NCI-H1105 treated with DMSO at 0.1 percent for 48 hours (cell line): ENCODE data around the gene CEP170B.
"Not testable (repeated sequence)": the region's sequence is repeated elsewhere in the genome, so short reads cannot be mapped to it uniquely, and the experiment has no call there.

ENCODE experiments used
- DNase-seq: peaks from one replicate; lab custom pipeline; 2025; lab: John Stamatoyannopoulos, UW

Gene CEP170B

DNA sequence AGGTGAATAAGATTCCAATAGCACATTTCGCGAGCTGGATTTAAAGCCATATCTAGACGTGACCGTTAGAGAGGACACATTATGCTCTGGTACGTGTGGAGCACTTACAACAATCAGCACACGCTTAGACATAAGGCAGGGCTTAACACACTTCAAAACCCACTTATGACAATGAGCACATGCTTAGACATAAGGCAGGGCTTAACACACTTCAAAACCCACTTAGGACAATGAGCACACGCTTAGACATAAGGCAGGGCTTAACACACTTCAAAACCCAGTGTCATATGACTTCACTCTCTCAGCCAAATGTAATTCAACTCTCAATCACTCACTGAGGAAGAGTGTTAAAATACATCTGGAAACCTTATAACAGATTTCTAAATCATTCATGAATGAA is 48.4 kb downstream of the CEP170B start:
- no peak for DNase-seq

DNA sequence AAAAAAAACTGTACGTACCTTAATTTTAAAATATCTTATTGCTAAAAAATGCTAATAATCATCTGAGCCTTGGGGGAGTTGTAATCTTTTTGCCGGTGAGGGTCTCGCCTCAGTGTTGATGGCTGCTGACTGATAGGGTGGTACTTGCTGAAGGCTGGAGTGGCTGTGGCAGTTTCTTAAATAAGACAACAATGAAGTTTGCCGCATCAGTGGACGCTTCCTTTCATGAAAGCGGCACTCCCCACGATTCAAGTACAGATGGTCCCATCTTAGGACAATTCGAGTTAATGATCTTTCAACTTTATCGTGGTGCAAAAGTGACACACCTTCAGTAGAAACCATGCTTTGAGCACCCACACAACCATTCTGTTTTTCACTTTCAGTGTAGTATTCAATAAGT is 52.0 kb downstream of the CEP170B start:
- no peak for DNase-seq

DNA sequence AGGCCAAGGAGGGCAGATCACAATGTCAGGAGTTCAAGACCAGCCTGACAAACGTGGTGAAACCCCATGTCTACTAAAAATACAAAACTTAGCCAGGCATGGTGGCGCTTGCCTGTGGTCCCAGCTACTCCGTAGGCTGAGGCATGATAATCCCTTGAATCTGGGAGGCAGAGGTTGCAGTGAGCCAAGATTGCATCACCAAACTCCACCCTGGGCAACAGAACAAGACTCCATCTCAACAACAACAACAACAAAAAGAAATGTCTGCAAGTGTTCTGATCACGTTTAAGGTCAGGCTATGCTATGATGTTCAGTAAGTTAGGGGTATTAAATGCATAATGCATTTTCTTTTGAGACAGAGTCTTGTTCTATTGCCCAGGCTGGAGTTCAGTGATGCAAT is 52.9 kb downstream of the CEP170B start:
- no peak for DNase-seq

DNA sequence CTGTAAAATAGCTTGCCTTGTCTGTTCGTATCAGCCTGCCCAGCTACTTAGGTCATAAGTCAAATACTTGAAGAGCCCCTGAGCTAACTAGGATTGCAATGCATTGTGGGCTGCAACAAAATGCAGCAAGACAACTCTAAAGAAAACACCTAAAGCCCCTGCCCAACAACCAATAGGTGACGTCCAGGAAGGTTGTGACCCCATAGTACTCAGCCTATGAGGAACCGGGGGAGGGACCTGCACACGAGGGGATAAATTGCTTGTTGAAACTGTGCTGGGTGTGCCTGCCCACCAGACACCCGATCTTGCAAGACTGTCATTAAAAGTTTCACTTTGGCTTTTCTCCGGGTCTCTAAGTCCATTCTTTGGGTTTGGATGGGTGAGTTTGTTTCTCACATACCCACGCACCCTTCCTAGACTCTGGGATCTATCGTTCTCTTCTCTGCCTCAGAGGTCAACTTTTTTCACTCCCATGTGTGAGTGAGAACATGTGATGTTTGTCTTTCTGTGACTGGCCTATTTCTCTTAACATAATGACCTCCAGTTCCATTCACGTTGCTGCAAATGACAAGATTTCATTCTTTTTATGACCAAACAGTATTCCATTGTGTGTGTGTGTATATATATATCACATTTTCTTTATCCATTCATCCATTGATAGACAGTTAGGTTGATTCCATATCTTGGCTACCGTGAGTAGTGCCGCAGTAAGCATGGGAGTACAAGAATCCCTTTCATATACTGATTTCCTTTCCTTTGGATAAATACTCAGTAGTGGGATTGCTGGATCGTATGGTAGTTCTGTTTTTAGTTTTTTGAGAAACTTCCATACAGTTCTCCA is 54.3 kb downstream of the CEP170B start:
- DNase-seq, result not testable (repeated sequence)

DNA sequence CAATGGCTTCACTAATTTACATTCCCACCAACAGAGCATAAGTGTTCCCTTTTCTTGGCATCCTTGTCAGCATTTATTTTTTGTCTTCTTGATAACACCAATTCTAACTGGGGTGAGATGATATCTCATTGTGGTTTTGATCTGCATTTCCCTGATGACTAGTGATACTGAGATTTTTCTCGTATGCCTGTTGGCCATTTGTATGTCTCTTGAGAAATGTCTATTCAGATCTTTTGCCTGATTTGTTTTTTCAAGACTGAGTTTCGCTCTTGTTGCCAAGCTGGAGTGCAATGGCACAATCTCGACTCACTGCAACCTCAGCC is 54.9 kb downstream of the CEP170B start:
- DNase-seq, result no peak

DNA sequence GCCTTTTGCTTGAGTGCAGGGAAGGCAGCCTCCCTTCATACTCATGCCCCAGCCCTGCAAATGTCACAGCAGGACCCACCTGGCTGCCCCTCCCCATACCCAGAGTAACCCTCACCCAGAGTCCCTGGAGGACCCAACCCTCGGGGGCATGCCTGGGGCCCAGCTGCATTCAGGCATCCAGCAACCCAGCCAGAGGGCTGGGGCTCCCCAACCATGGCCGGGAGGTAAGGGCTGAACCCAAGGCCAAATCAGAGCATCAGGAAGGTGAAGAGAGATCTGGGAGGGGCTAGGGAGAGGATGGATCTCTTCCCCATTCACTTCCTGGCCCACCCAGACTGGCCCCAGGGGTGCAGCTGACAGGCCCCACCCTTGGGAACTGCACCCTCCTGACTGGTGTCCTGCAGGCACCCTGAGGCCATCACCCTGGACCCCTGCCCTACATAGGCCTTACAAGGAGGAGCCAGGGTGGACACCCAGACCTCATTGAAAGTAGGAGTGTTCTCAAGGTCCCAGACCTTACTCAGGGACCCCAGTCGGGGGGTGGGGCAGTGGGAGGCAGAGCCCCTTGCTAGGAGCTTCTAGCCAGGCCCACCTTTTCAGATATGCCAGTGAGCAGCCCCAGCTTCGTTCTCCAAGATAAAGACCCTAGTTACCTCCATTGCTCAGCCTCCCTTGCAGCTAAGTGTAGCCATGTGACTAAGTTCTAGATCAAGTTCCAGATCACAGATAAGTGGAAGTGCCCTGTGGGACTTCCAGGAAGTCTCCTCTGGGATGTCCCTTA is 58.8 kb downstream of the CEP170B start:
- no peak for DNase-seq

DNA sequence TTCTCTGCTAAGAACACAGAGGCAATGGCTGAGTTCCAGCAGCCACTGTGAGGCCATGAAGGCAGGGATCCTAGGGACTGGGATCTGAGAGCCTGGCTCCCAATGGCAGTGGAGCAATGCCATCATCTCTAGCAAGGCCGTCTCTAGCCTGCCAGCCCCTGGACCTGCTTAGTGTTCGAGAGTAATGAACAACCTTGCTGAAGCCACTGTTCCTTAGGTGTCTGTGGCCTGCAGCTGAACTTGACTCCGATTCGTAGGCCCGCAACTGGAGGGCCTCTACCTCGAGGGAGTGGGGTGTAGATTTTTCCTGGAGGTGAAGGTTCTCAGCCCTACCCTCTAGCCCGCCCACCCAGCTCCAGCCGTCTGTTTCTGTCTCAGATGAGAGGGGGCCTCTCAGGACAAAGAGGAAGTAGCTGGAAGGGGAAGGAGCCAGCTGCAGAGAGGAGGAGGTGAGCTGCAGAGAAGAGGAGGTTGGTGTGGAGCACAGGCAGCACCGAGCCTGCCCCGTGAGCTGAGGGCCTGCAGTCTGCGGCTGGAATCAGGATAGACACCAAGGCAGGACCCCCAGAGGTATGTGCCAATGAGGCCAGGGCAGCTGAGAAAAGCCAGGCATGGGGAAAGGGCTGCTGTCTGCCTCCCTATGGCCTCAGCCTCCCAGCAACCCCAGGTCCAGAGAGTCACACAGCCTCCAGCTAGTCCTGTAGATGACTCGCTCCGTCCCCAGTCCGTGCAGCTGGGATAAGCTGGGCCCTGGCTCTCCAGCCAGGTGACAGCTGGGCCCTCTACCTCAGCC is 59.5 kb downstream of the CEP170B start, which contains the start of gene PLD4:
PLD4 (plus strand) TSS at position 459 of the 793 bp plus-strand sequence. CDS start 2,262 bp downstream, outside the sequence.
- DNase-seq, result no peak

DNA sequence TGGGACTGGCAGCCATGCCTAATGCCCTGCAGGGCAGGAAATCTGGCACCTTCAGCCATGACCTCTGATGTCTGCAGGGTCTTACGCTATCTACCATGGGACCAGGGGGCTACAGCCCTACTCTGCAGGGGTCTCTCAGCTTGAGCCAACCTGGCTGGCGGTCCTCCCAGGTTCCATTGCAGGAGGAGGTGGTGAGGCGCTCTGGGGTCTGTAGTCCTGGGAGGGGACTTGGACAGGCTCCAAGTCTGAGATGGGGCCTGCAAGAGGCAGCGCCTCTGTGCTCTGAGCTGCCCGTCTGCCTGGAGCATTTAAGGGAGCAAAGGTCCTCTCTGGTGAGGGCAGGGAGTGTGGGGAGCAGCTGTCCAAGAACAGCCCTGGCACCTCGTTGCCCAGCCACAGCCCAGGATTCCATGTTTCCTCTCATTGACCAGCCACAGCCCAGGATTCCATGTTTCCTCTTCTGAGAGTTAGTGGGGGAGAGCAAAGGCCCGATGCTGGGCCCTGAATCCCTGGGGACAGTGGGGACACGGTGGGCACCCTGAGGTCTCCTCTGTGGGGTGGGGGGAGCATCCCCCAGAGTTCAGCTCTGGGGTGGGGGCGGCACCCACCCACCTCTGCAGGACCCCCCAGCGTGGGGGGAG is 60.3 kb downstream of the CEP170B start:
- no peak for DNase-seq

DNA sequence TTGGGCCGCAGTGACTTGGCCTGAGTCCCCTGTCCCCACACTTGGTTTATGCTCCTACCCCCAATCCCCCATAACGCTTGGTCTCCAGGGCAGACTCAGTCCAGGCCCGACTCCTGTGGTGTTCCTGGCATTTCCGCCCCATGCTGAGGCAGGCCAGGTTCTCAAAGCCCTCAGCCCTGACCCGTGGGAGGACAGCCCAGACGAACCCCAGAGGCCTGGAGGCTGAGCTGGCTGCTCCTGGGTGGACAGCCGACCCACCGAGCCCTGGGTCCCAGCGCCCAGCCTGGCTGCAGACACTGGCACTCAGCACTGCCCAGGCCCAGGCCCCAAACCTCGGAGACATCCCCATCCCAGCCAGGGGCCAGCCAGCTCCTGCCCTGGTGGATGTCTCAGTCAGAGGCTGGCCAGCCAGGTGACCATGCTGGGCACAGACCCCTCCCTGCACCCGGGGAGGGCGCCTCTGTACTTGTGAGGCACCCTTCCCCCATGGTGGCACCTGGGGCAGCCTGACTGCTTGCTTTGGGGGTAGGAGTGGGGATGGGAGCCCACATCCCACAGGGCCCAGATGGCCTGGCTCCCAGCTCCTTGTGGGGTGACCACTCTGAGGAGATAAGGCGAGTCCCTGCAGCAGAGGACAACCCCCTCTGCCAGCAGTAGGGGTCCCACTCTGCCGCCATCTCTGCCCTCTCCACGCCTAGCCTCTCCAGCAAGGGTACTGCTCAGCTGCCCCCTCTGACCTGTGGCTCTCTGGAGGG is 61.0 kb downstream of the CEP170B start:
- no peak for DNase-seq

DNA sequence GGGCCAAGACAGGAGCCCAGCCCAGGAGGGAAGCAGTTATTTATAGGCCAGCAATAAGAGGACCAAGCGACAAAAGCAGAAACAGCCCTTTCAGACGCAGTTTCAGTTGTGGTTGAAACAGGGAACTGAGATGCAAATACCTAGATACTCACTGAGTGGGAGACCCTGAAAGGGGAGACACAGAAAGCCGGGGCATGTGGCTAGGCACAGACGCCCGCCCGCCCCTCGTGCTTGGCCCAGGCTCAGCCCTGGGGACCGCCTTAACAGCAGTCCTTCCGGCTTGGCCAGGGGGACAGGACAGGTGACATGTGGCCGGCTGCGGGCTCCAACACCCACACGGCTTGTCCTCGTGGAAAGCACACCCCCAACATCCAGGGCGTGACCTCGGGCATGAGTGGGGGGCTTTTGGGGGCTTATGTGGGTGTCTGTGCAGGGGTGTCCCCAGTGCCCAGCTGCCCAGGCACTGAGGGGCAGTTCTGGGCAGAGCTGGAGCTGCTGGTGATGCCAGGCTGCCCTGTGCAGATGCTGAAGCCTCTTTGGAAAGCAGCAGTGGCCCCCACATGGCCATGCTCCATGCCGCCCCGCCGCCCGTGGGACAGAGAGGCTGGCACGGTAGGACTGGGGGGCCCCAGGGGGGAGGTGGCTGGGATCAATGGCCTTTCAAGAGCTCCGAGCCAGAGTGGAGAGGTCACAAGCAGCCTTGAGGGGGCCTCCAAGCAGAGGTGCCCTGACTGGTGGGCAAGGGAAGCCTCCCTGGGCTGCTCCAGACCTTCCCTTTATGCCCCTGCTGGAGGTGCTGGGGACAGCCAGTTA is 61.8 kb downstream of the CEP170B start:
- no peak for DNase-seq

DNA sequence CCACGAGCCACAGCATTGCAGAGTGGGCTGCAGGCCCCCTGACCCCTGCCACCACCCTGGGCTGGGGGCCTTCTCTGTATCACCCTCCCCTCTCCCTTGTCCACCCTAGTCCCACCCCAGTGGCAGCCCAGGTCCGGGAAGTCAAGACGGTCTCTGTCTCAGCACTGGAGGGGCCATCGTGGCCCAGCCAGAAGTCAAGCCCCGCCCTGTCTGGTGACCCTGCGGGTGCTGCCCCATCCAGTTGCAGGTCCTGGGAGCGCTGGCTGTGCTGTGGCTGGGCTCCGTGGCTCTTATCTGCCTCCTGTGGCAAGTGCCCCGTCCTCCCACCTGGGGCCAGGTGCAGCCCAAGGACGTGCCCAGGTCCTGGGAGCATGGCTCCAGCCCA is 62.4 kb downstream of the CEP170B start:
- DNase-seq, result no peak

DNA sequence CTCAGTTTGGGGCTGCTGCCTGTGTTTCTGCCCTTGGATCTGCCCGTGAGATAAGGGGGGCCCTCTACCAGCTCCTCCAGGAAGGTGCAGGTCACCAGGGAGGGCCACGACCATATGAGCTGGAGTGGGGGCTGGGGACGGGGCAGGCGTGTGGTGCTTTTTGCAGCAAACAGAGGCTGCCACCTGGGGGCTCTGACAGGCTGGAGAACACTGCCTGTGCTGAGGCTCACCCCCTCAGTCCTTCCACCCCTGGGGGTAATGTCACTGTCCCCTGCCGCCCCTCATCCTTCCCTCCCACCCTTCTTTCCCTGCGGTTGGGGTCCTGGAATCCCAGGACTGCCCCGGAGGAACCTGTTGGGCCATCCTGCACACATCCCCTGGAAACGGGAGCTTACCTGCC is 62.8 kb downstream of the CEP170B start:
- no peak for DNase-seq

DNA sequence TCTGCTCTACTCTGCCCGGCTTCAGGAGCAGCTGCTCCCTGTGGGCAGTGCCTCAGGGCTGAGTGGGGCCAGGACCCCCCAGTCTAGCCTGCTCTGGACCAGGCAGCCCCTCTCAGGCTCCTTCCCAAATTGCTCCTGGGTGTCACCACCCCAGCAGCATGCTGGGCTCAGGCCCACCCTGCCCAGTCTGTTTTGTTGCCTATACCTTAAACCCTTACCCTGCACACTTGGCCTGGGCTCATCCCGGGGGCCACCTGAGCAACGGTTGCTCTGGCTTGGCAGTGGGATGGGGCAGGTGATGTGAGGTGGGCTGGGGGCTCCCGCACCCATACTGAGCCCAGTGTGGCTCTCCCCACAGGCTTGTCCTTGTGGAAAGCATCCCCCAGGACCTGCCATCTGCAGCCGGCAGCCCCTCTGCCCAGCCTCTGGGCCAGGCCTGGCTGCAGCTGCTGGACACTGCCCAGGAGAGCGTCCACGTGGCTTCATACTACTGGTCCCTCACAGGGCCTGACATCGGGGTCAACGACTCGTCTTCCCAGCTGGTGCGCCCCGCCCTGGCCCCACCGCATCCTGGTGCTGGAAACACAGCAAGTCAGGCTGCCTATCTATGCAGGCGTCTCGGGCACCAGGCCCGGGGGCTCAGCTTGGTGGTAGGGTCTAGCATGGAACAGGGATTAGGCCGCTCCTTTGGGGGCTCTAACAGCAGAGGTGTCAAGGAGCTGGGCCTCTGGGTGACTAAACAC is 63.5 kb downstream of the CEP170B start:
- no peak for DNase-seq

DNA sequence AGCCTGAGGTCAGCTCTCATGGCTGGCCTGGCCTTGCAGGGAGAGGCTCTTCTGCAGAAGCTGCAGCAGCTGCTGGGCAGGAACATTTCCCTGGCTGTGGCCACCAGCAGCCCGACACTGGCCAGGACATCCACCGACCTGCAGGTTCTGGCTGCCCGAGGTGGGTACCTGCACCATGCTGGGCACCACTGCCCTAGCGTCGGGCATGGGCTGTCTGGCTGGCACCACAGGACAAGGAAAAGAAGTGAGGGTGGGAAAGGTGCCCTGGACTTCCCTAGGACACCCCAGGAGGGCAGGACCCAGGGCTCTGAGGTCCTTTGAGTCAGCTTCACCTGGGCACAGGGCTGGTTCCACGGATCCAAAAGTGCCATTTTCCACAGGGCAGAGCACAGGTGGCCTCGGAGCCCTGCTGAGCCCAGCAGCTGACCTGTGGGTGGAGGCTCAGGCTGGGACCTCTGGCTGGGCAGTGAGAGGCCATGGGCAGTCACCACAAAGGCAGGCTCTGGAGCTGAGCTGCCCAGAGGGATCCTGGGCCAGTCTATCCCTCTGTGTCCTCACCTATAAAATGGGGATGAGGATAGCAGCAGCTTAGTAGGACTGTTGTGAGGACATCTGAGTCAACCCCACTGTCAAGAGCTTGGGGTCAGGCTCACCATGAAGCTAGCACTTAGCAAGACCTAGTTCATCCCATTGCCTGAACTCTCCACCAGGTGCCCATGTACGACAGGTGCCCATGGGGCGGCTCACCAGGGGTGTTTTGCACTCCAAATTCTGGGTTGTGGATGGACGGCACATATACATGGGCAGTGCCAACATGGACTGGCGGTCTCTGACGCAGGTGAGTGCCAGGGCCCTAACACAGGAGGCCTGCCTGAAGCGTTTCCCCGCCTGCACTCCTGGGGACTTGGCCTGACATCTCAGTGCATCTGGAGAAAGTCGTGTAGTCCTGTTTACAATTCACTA is 64.5 kb downstream of the CEP170B start:
- DNase-seq, result no peak

DNA sequence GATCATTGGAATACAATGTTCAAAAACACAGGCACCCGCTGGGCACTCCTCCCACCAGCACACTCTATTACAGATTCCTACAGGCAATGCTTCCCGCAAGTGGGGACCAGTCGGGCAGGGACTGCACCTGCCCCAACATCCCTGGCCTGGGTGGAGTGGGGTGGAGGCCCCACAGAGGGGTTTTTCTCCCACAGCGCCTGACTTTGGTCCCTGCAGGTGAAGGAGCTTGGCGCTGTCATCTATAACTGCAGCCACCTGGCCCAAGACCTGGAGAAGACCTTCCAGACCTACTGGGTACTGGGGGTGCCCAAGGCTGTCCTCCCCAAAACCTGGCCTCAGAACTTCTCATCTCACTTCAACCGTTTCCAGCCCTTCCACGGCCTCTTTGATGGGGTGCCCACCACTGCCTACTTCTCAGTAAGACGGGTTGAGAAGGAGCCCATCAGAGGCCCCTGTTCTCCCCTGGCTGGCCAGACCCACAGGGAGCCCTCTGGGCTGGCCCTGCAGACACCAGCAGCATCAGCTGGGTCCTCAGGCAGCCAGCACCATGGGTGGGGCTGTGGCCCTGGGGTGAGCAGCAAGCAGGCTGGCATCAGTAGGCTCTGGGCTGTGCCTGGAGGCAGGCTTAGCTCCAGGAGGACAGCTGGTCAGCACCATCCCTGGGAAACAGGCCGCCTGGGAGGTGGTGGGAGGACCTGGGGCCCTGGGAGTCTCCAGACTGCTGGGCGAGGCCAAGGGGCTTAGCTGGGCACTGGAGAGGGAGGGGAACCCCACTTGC is 65.6 kb downstream of the CEP170B start:
- DNase-seq, result no peak

DNA sequence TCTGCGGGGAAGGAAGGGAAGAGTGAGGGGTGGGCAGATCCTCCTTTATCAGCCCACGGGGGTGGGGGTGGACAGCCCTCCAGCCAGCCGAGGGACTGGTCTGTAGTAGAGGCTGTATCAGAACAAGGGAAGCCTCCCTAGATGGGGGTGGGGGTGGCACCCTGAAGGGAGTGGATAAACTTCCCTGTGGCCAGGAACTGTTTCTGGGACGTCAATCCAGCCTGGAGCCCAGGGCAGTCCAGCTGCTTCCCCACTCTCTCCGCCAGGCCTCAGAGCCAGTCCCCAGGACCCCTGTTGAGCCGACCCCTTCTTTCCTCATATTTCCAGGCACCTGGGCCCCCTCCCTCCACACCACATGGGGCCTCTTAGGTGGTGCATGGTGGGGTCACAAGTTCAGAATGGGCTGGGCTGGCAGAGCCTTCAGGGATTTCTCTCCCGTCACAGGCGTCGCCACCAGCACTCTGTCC is 66.3 kb downstream of the CEP170B start:
- no peak for DNase-seq

DNA sequence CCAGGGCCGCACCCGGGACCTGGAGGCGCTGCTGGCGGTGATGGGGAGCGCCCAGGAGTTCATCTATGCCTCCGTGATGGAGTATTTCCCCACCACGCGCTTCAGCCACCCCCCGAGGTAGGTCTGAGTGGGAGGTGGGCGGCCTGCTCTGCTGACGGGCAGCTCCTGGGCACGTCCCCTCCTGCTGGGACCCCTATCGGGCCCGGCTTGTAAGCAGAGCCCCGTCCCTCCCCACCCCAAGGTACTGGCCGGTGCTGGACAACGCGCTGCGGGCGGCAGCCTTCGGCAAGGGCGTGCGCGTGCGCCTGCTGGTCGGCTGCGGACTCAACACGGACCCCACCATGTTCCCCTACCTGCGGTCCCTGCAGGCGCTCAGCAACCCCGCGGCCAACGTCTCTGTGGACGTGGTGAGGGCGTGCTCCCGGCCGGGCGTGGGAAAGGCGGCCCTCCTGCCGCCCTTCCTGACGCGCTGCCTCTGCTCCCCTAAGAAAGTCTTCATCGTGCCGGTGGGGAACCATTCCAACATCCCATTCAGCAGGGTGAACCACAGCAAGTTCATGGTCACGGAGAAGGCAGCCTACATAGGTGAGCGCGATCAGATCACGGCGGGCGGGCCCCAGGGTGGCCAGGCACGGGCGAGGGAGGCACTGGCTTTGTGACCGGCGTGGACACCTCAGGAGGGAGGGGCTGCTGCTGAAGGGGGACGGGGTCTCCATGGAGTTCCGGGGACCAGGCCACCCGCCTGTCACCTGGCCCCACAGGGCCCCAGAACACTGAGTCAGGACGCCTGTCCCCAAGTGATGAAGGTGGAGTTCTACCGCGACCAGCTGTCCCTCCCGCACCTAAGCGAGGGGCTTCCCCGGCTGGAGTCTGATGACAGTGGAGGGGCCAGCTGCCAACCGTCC is 67.0 kb downstream of the CEP170B start:
- no peak for DNase-seq
